GM12875 (cell line): ENCODE measurements around the gene HEPHL1.
"Not testable (repeated sequence)": the region's sequence is repeated elsewhere in the genome, so short reads cannot be mapped to it uniquely, and the experiment has no call there.

Experiments used
- H3K4me3 ChIP-seq: one replicate; pipeline ENCODE4 v1.5.1; 2011; ENCODE audit warnings: low read depth, low read length, control low read depth
- CTCF ChIP-seq: IDR thresholded peaks from 2 replicates; pipeline ENCODE4 v1.5.1; 2011; ENCODE audit warnings: low read depth, mild to moderate bottlenecking, control low read depth, inconsistent platforms, low read length, moderate library complexity, borderline replicate concordance; ENCODE audit not compliant: insufficient read depth

The HEPHL1 gene

GRCh38 chr11:94020777-94021481 lies at the start of gene HEPHL1:
HEPHL1 (plus strand) TSS chr11:94021354; CDS start chr11:94021369, 15 bp downstream.
- no peak for TF ChIP-seq CTCF
- H3K4me3 ChIP-seq, result no peak within 1 kb of the TSS

- H3K4me3 ChIP-seq, result no peak overlapping the region
- no peak for TF ChIP-seq CTCF
These were observed 48.4 kb upstream of the HEPHL1 start for GRCh38 chr11:93972790-93973189.

- not testable (repeated sequence) for H3K4me3 ChIP-seq
These were observed 47.7 kb upstream of the HEPHL1 start for GRCh38 chr11:93973322-93974051.

- no peak for TF ChIP-seq CTCF
- H3K4me3 ChIP-seq, result no peak overlapping the region
These were observed 46.4 kb upstream of the HEPHL1 start for GRCh38 chr11:93974759-93975158.

- not testable (repeated sequence) for H3K4me3 ChIP-seq
These were observed 44.4 kb upstream of the HEPHL1 start for GRCh38 chr11:93976577-93977254.

GRCh38 chr11:93983542-93984195 lies 37.5 kb upstream of the HEPHL1 start:
- no peak for TF ChIP-seq CTCF
- H3K4me3 ChIP-seq, result no peak overlapping the region

- H3K4me3 ChIP-seq, result no peak overlapping the region
- no peak for TF ChIP-seq CTCF
These were observed 37.0 kb upstream of the HEPHL1 start for GRCh38 chr11:93984196-93984567.
